ENCODE measurements around the gene B3GALT6.

Gene B3GALT6

DNA sequence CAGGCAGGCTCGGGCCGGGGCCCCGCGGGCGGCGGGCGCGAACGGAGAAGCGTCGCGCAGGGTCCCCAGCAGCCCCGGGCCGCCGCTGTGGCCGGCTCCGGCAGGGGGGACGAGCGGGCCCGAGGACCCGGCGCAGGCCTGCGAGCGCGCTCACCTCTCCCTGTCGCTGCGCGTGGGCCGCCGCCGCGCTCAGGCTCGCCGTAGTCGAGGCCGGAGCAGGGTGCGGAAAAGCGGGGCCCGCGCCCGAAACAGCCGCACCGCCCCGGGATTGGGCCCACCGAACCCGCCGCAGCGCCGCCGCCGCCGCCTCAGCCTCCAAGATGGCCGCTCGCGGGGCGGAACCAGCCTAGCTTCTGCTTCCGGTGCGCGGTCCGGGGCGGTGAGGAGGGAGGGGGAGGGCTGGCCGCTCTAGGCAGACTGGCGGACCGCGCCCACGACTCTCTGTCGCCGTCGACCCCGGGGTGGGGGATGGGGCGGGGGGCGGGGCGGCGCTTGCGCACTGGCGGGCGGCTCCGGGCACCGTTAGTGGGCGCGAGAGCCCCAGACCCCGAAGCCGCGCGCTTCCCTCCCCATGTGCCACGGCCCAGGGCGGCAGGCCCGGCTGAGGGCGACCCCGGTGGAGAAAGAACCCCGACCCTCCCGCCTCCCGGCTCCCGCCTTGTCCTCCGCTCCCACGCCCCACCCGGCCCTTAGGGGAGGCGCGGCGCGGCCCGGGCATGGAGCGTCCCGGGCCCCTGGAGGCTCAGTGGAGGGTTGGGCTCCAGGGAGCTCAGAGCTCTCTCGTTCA, 41.7 kb downstream of the B3GALT6 start, which contains the start of gene UBE2J2:
TSS of gene UBE2J2 (minus strand) at position 343 of the 787 bp plus-strand sequence. CDS start 5,862 bp downstream, outside the sequence.
- in situ Hi-C loops (cut with MboI; ENCODE audit: low pct_unique_long_range_greater_than_20kb, low sequenced_read_pairs) = no loop called here
- DNase-seq = peak; percentile 83

DNA sequence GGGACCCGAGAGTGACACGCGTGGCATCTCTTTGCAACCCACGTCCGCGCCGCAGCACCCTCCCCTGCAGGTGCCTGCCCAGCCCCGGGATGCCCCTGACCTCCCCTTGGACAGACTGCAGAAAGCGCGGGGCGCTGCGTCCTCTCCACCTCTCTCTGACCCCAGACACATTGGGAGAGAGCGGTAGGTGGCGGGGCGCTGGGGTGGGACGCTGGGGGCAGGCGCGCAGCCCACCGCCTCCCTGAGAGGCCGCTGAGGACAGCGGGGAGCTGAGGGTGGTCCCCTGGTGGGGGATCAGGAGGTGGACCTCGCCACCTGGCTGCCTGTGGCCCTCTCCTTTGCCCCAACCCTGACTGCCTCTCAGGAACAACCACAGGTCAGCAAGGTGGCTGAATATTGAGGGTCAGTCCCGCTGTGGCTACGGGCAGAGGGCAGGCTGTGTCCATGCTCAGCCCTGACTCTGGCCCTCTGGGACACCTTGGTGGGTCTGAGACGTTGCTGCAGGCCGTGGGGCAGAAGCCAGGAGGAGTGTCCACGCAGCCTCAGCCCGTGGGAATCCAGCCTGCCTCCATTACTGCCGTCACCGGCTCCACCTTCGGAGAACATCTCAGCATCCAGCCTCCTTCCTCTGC, 42.4 kb downstream of the B3GALT6 start:
- in situ Hi-C loops (cut with MboI; ENCODE audit: low pct_unique_long_range_greater_than_20kb, low sequenced_read_pairs) = no loop called here
- DNase-seq = no peak

- DNase-seq = no peak
- in situ Hi-C loops (cut with MboI; ENCODE audit: low pct_unique_long_range_greater_than_20kb, low sequenced_read_pairs) = no loop called here
Measured at GRCh38 chr1:1274931-1275431, 42.9 kb downstream of the B3GALT6 start.

DNA sequence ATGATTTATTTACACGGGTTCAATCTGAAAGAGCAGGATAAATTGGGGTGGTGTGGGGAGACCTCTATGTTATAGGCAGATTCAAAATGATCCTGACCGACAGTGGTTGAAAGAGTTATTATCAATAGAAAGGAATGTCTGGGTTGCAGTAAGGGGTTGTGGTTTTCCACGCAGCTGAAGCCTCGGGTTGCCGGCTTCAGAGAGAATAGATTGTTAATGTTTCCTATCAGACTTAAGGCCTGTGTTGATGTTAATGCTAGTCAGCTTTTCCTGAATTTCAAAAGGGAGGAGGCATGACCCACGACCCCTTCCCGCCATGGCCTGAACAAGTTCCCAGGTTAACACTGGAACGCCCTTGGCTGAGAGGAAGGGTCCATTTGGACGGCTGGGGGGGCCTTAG, 43.8 kb downstream of the B3GALT6 start:
- in situ Hi-C loops (cut with MboI; ENCODE audit: low pct_unique_long_range_greater_than_20kb, low sequenced_read_pairs) = no loop called here
- DNase-seq = no peak

- in situ Hi-C loops (cut with MboI; ENCODE audit: low pct_unique_long_range_greater_than_20kb, low sequenced_read_pairs) = no loop called here
- DNase-seq = no peak
Measured at GRCh38 chr1:1278620-1279019, 46.6 kb downstream of the B3GALT6 start.

- DNase-seq = no peak
- in situ Hi-C loops (cut with MboI; ENCODE audit: low pct_unique_long_range_greater_than_20kb, low sequenced_read_pairs) = no loop called here
Measured at GRCh38 chr1:1279028-1279427, 47.0 kb downstream of the B3GALT6 start.

GRCh38 chr1:1280782-1281481, 48.9 kb downstream of the B3GALT6 start:
- DNase-seq = no peak

GRCh38 chr1:1281533-1282321, 49.7 kb downstream of the B3GALT6 start:
- in situ Hi-C loops (cut with MboI; ENCODE audit: low pct_unique_long_range_greater_than_20kb, low sequenced_read_pairs) = no loop called here
- no peak for DNase-seq

More at GRCh38 chr1:1280782-1281481, 48.9 kb downstream of the B3GALT6 start:
- in situ Hi-C loops (cut with MboI; ENCODE audit: low pct_unique_long_range_greater_than_20kb, low sequenced_read_pairs) = no loop called here

DNA sequence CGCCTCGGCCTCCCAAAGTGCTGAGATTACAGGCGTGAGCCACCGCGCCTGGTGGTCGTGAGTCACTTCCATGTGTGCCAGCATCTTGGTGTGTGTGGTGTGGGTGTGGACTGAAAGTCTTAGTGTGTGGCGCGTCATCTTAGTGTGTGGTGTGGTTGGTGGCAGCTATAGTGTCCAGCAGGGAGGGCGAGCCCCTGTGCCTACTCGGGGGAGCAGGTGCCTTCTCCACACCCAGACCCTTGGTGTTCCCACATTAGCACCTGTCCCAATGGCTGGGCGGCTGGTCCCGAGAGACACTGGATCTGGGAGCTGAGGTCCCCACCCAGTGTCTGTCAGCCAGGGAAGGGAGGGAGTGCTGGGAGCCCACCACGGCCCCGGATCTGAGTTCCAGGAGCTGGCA, 51.0 kb downstream of the B3GALT6 start:
- in situ Hi-C loops (cut with MboI; ENCODE audit: low pct_unique_long_range_greater_than_20kb, low sequenced_read_pairs) = no loop called here
- DNase-seq = no peak

- in situ Hi-C loops (cut with MboI; ENCODE audit: low pct_unique_long_range_greater_than_20kb, low sequenced_read_pairs) = no loop called here
- DNase-seq = no peak
Measured at GRCh38 chr1:1283821-1284220, 51.8 kb downstream of the B3GALT6 start.

Measured in KBM-7 (cell line).